Right lobe of liver (tissue), 4 donors: ENCODE data around the gene CENPVL2.
"Not testable (repeated sequence)": the region's sequence is repeated elsewhere in the genome, so short reads cannot be mapped to it uniquely, and the experiment has no call there.

Experiments
- CTCF ChIP-seq, 4 donors: fragments of 200-600 bp in 3 of 4; fragments of 450-650 bp in 1 of 4; IDR thresholded peaks; one replicate each; pipeline versions ENCODE4 v1.5.1 to v1.8.0; 2016 to 2022; ENCODE audit warnings: antibody characterized with exemption in 4 of 4, mild to moderate bottlenecking in 2 of 4
- POLR2A ChIP-seq: fragments of 450-650 bp; IDR thresholded peaks from one replicate; pipeline ENCODE4 v1.6.1; 2017; ENCODE audit warnings: antibody characterized with exemption, mild to moderate bottlenecking
- donor health status: DM: no; HTN: no; CAD: no.
- donor health status: DM: no; HTN: no; CAD: no.
- donor health status: DM: no; HTN: yes; CAD: no.

- not testable (repeated sequence) for TF ChIP-seq CTCF (IDR thresholded peaks at IDR 0.05); POLR2A
Measured at GRCh38 chrX:51636511-51636910, 46.1 kb downstream of the CENPVL2 start.
